Transverse colon (tissue), 4 donors: ENCODE data around the gene PPP6R1. TPM values are rescaled to one million over a fixed set of nuclear protein-coding genes. Genes with fewer than 3 reads are reported as not detected.

ENCODE experiments used
- DNase-seq: peaks from one replicate; pipeline ENCODE4 v3.0.0-alpha.2; 2019
- H3K27ac ChIP-seq, 4 donors: fragments of 200-600 bp; sonication (generic); 2 replicates each; pipeline ENCODE4 v1.5.1; 2016 to 2018; ENCODE audit warnings: inconsistent platforms in 4 of 4
- H3K27me3 ChIP-seq: fragments of 200-600 bp; sonication (generic); 2 replicates; pipeline ENCODE4 v1.5.1; 2017; ENCODE audit warnings: inconsistent platforms
- H3K36me3 ChIP-seq, 4 donors: fragments of 200-600 bp; sonication (generic); 2 replicates each; pipeline ENCODE4 v1.5.1; 2017 to 2019; ENCODE audit warnings: inconsistent platforms in 4 of 4
- H3K4me1 ChIP-seq, 4 donors: fragments of 200-600 bp; sonication (generic); 2 replicates each; pipeline ENCODE4 v1.5.1; 2017 to 2020; ENCODE audit warnings: inconsistent platforms in 4 of 4
- H3K4me3 ChIP-seq, 4 donors: fragments of 200-600 bp; sonication (generic); 1 replicate in 1 of 4; 2 replicates in 3 of 4; pipeline versions ENCODE4 v1.5.1 to v1.6.1; 2017 to 2019; ENCODE audit warnings: inconsistent platforms in 4 of 4
- H3K9me3 ChIP-seq, 2 donors: fragments of 200-600 bp; sonication (generic); 2 replicates each; pipeline ENCODE4 v1.5.1; 2017 to 2019; ENCODE audit warnings: inconsistent platforms in 2 of 2
- EP300 ChIP-seq: sonication (generic); formaldehyde crosslinking; IDR thresholded peaks from one replicate; pipeline ENCODE4 v1.6.1; 2017; ENCODE audit warnings: antibody characterized with exemption, low read depth
- POLR2A ChIP-seq: fragments of 450-650 bp; IDR thresholded peaks from one replicate; pipeline ENCODE4 v1.6.1; 2016; ENCODE audit warnings: antibody characterized with exemption, mild to moderate bottlenecking, moderate library complexity
- POLR2AphosphoS5 ChIP-seq, 3 donors: sonication (generic); formaldehyde crosslinking; IDR thresholded peaks; one replicate each; pipeline ENCODE4 v1.6.1; 2016; ENCODE audit warnings: antibody characterized with exemption in 3 of 3
- WGBS, 2 donors: methylation state at CpG; one replicate each; pipeline ENCODE4 v1.1.5; 2018; ENCODE audit warnings: low coverage in 1 of 2; 5-methylcytosine and 5-hydroxymethylcytosine counted together
- in situ Hi-C, 4 donors: fragments of 200-750 bp; cut with MboI; loops; one replicate each; pipeline versions ENCODE4 v1.15.0 to v1.15.1; 2017; ENCODE audit warnings: low sequenced_read_pairs in 3 of 4, low pct_ligation_motif_present in 1 of 4, low pct_unique_long_range_greater_than_20kb in 1 of 4
- intact Hi-C: fragments of 100-400 bp; cut with DNase I; formaldehyde crosslinking; loops from one replicate; pipeline ENCODE4 v1.15.1; 2023; ENCODE audit warnings: low total_unique reads
- total RNA-seq, 4 donors: library from RNA; depleted of rRNA; stranded (reverse); fragments of >200 nt; gene quantifications; one replicate each; pipeline ENCODE4 v1.1.0, GENCODE V29; 2016
- TF ChIP-seq, protein P1 (sequence below), 5 experiments: fragments of 200-600 bp in 3 of 5; fragments of 450-650 bp in 2 of 5; sonication (generic) in 3 of 5; IDR thresholded peaks; 1 replicate in 2 of 5; 2 replicates in 3 of 5; pipeline ENCODE4 v1.5.1; 2016 to 2017; ENCODE audit warnings: antibody characterized with exemption in 5 of 5, inconsistent platforms in 3 of 5, mild to moderate bottlenecking in 2 of 5, moderate library complexity in 1 of 5

Gene PPP6R1
- total RNA-seq, 4 donors from 2014 or later, result 51.3 to 91.5 (median 60.7) TPM

DNA sequence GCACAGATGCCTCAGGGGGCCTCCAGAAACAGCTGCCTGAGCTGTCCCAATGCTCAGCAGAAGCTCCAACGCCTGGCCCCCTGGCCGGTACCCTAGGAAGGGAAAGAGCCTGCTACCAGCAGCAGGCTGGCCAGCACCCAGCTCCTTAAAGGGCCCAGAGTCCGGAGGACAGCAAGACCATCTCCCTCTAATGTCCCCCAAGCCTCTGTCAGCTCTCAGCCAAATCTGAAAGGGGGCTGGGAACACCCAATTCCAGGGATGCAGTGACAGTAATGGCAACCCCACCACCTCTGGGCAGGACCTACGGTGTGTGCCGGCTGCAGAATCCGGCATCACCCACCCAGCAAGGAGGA lies 4.2 kb downstream of the PPP6R1 start:
- DNase-seq, result no peak
- WGBS, 2 donors, result 68% methylated on average over 6 of the region's 6 CpGs; no CpG with 5 or more reads in 1 of the 2 donors
- no peaks in the 10 kb centered on the region for H3K36me3 ChIP-seq

GRCh38 chr19:55253842-55254624 lies 4.8 kb downstream of the PPP6R1 start:
- in situ Hi-C loops, result no loop called here
- Histone ChIP-seq H3K4me1 (peaks cover 26 to 81% (median 34%) of the 10 kb centered on the region in 4 donors), H3K27me3 (no peaks in the 10 kb centered on the region), H3K27ac (peak overlapping the region; percentile 73 to 87 (median 78)), H3K4me3 (peak overlapping the region in 3 of 4 donors; percentile 4 to 95 (median 10)), H3K36me3 (no peaks in the 10 kb centered on the region), H3K9me3 (no peaks in the 10 kb centered on the region)
- intact Hi-C loops, result no loop called here
- 70 to 78% methylated on average over 8 to 23 of the region's 23 CpGs for WGBS, 2 donors
- peak; percentile 69 for DNase-seq
- no peak for TF ChIP-seq POLR2AphosphoS5 (IDR thresholded peaks at IDR 0.05)
- TF ChIP-seq, protein P1, sequence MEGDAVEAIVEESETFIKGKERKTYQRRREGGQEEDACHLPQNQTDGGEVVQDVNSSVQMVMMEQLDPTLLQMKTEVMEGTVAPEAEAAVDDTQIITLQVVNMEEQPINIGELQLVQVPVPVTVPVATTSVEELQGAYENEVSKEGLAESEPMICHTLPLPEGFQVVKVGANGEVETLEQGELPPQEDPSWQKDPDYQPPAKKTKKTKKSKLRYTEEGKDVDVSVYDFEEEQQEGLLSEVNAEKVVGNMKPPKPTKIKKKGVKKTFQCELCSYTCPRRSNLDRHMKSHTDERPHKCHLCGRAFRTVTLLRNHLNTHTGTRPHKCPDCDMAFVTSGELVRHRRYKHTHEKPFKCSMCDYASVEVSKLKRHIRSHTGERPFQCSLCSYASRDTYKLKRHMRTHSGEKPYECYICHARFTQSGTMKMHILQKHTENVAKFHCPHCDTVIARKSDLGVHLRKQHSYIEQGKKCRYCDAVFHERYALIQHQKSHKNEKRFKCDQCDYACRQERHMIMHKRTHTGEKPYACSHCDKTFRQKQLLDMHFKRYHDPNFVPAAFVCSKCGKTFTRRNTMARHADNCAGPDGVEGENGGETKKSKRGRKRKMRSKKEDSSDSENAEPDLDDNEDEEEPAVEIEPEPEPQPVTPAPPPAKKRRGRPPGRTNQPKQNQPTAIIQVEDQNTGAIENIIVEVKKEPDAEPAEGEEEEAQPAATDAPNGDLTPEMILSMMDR (IDR thresholded peaks at IDR 0.05), result no peak
- no peak for TF ChIP-seq POLR2A
- TF ChIP-seq EP300, result no peak

More for the DNA sequence above, 4.2 kb downstream of the PPP6R1 start:
- Histone ChIP-seq H3K27me3 (no peaks in the 10 kb centered on the region), H3K4me3 (peak overlapping the region in 3 of 4 donors; percentile 4 to 95 (median 10)), H3K4me1 (peaks cover 27 to 78% (median 37%) of the 10 kb centered on the region in 4 donors), H3K27ac (peak overlapping the region; percentile 73 to 87 (median 78)), H3K9me3 (no peaks in the 10 kb centered on the region)
- TF ChIP-seq POLR2AphosphoS5 (IDR thresholded peaks at IDR 0.05) (no peak), EP300 (no peak), POLR2A (no peak)
- TF ChIP-seq, protein P1 (IDR thresholded peaks at IDR 0.05), result no peak
- in situ Hi-C loops, result no loop called here
- intact Hi-C loops, result no loop called here

DNA sequence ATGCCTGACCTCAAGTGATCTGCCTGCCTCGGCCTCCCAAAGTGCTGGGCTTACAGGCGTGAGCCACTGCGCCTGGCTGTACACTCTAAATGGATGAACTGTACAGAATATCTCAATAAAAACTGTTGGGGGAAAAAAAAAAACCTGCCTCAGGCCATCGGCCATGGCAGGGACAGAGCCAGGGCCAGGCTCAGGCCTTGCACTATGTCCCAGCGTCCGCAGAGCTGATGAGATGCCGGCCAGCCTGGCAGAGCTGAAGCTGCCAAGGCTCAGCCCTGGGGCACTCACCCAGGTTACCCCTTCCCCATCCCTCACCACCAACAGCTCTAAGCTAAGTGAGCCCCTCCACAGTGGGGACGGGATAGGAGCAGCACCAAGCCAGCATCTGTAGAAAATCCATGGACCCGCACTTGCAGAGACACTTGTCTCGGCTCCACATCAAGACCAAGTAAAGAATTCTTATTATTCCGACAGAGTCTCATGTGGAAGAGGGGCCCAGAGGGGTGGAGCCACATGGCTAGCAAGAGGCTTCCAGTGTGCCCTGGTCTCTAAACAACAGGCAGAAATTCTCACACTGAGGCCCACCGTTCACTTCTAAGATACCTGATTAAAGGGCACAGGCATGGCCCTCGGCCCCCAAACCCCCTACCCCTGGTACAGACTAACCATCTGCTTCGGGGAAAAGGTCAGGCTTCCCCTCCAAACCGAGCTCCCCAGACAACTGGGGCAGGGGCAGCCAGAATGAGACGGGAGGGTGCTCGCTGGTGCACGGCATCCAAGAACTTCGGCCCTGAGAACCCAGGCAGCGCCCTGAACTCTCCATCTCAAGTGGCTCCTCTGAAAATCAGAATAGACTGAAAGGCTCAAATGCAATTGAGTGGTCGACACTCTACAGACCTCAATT lies 5.8 kb downstream of the PPP6R1 start:
- peaks cover 27 to 91% (median 42%) of the 10 kb centered on the region in 4 donors for H3K4me1 ChIP-seq
- in situ Hi-C loops, result no loop called here
- no peaks in the 10 kb centered on the region for H3K27me3 ChIP-seq
- H3K9me3 ChIP-seq, result no peaks in the 10 kb centered on the region
- TF ChIP-seq POLR2A, result no peak
- TF ChIP-seq, protein P1 (IDR thresholded peaks at IDR 0.05), result no peak
- 79 to 90% methylated on average over 4 to 19 of the region's 21 CpGs for WGBS, 2 donors
- DNase-seq, result no peak
- peak overlapping the region; percentile 73 to 87 (median 78) for H3K27ac ChIP-seq
- intact Hi-C loops, result no loop called here
- peak overlapping the region in 1 of 4 donors; percentile 95 for H3K4me3 ChIP-seq
- H3K36me3 ChIP-seq, result no peaks in the 10 kb centered on the region
